ENCODE measurements around the gene LITAFD.
"Not testable (repeated sequence)": the region's sequence is repeated elsewhere in the genome, so short reads cannot be mapped to it uniquely, and the experiment has no call there.

LITAFD gene

GRCh38 chr16:8872967-8873865 is 8.9 kb upstream of the LITAFD start:
- DNase-seq (ENCODE audit: low spot score): no peak

- DNase-seq (ENCODE audit: low spot score): not testable (repeated sequence)
Observed at GRCh38 chr16:8873866-8874195, 8.3 kb upstream of the LITAFD start.

- no peak for DNase-seq (ENCODE audit: low spot score)
Observed at GRCh38 chr16:8874388-8874787, 7.8 kb upstream of the LITAFD start.

- not testable (repeated sequence) for DNase-seq (ENCODE audit: low spot score)
Observed at GRCh38 chr16:8875317-8875716, 6.8 kb upstream of the LITAFD start.

- DNase-seq (ENCODE audit: low spot score): no peak
Observed at GRCh38 chr16:8877894-8878522, 4.1 kb upstream of the LITAFD start.

GRCh38 chr16:8878523-8878911 is 3.6 kb upstream of the LITAFD start:
- DNase-seq (ENCODE audit: low spot score): no peak

- DNase-seq (ENCODE audit: low spot score): no peak
Observed at GRCh38 chr16:8880839-8881510, 1.2 kb upstream of the LITAFD start.

GRCh38 chr16:8882725-8883377 is 700 bp downstream of the LITAFD start:
- no peak for DNase-seq (ENCODE audit: low spot score)

- no peak for DNase-seq (ENCODE audit: low spot score)
Observed at GRCh38 chr16:8885674-8886592, 3.8 kb downstream of the LITAFD start.

GRCh38 chr16:8886593-8887430 is 4.7 kb downstream of the LITAFD start:
- DNase-seq (ENCODE audit: low spot score): no peak

- DNase-seq (ENCODE audit: low spot score): no peak
Observed at GRCh38 chr16:8887431-8887765, 5.2 kb downstream of the LITAFD start.

- DNase-seq (ENCODE audit: low spot score): no peak
Observed at GRCh38 chr16:8887952-8888560, 5.9 kb downstream of the LITAFD start.

- no peak for DNase-seq (ENCODE audit: low spot score)
Observed at GRCh38 chr16:8888951-8889892, 7.1 kb downstream of the LITAFD start.

GRCh38 chr16:8889893-8890548 is 7.9 kb downstream of the LITAFD start:
- no peak for DNase-seq (ENCODE audit: low spot score)

- no peak for DNase-seq (ENCODE audit: low spot score)
Observed at GRCh38 chr16:8890549-8890921, 8.4 kb downstream of the LITAFD start.

GRCh38 chr16:8892101-8892575 is 10.0 kb downstream of the LITAFD start:
- no peak for DNase-seq (ENCODE audit: low spot score)

GRCh38 chr16:8893426-8893825 is 11.3 kb downstream of the LITAFD start:
- no peak for DNase-seq (ENCODE audit: low spot score)

- no peak for DNase-seq (ENCODE audit: low spot score)
Observed at GRCh38 chr16:8893976-8894690, 12.0 kb downstream of the LITAFD start.

Measured in HuH-7.5 (cell line).